G401.6 (cell line): Measurements from ENCODE around the gene RASGEF1B.

Experiments
- FAIRE-seq: peaks from 2 replicates; lab custom pipeline; 2012; peaks lifted over from hg19 to GRCh38; lab: Jason Lieb, UNC

Gene RASGEF1B

DNA sequence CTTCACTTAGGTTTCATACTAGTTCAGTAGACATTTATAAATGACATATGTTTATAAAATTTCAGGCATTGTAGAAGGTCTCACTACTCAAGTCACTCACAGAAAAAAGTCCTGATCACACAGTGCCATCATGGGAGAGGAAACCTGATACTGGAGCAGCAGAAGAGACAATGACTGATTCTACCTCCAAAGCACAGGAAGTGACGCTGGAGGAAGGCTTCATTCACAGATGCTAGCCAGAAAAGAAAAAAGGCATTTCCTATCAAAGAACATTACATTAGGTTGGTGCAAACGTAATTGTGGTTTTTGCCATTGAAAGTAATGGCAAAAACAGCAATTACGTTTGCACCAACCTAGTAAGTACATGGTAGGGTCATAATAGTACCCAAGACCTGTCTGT, 79.5 kb downstream of the RASGEF1B start:
- FAIRE-seq: no peak

DNA sequence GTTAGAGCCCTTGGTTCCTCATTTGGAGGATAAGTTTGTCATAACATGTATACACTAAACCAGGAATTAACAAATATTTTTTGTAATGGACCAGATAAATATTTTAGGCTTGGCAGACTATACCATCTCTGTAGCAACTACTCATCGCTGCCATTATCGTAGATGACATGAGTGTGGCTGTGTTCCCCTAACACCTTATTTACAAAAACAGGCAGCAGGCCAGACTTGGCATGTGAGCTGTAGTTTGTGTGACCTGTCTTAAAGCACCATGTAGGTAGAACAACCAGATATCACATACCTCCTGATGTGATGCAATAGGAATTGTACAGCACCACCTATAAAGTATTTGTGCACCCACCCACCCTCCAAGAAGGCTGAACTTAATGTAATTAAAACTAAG, 82.0 kb downstream of the RASGEF1B start:
- no peak for FAIRE-seq

DNA sequence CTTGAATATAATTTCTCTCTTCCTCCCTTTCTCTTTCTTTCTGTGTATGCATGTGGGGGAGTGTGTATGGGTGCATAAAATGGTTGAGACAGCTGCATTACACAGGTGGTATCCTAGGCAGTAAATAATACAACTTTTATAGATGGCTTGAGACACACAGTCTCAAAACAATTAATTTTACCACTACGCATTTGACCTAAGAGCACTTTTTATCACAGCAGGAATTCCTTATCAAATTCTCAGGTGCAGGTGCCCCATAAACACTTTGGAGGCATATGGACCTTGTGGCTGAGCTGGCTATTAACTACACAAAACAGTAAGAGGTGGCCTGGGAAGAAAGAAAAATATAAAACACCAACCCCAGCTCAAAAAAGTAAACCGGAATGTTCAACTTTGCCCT, 91.3 kb downstream of the RASGEF1B start:
- no peak for FAIRE-seq

DNA sequence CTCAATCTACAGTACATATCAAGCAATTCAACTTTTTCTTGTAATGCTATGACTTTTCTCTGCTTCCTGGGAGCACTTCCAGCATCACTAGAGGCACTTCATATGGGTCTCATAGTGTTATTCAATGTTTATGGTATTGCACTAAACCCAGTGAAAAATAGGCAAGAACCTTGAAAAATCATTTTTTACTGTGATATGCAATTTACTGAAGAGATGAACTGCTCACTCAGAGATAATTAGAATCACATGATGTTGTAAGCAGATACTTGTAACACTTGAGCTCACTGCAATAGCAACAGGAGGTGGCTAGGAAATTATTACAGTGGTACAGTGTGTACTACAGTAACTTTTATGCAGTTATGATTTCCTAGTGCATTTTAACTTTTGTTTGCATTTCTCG, 93.3 kb downstream of the RASGEF1B start:
- no peak for FAIRE-seq

DNA sequence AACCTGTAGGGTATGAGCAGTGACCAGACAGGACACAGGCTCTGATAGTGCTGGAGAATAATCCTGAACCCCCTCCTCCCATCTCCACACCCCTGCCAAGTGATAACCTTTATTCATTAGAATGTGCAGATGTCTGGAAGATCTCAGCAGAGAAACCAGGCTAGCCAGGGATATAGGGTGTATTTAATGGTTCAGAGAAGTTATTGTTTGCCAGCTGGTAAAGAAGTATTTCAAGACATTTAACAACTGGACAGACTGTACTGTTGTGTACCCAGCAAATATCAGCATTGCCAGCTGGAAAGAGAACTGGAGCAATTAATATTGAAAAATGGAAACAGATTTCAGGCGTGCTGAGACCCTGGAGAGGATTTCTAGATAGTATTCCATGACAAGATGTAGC, 94.5 kb downstream of the RASGEF1B start:
- no peak for FAIRE-seq

DNA sequence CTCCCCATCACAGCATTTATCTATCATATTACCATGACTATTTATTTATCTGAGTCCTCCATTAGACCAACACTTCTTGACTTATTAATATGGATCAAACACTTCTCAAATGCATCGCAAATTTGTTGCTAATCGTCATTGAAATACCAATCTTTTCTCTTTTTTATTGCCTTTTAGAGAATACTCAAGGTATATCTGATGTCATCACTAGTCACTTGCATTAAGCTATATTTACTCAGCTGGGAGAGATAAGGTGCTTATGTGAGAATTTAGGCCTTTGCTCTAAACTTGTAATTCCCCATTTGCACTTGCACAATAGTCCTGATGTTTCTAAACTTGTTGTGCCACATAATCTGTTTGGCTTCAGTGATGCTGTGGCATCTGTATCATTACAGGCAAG, 95.0 kb downstream of the RASGEF1B start:
- FAIRE-seq: no peak
